Measurements from ENCODE around the gene FSTL4. TPM values are rescaled to one million over a fixed set of nuclear protein-coding genes. Genes with fewer than 3 reads are reported as not detected.

The FSTL4 gene
- total RNA-seq, 4 donors from 2014 or later: 0.27 TPM; not detected in 3

- Histone ChIP-seq H3K36me3 (no peaks in the 10 kb centered on the region), H3K27ac (no peak overlapping the region), H3K9me3 (no peaks in the 10 kb centered on the region), H3K27me3 (no peaks in the 10 kb centered on the region), H3K4me3 (no peak overlapping the region), H3K4me1 (no peaks in the 10 kb centered on the region)
- TF ChIP-seq POLR2AphosphoS5 (IDR thresholded peaks at IDR 0.05) (no peak), POLR2A (IDR thresholded peaks at IDR 0.05) (no peak), EP300 (IDR thresholded peaks at IDR 0.05; ENCODE audit: low read depth) (no peak), CTCF (IDR thresholded peaks at IDR 0.05) (no peak)
- in situ Hi-C loops (cut with MboI; ENCODE audit: low pct_ligation_motif_present in 1 of 4, low pct_unique_long_range_greater_than_20kb in 1 of 4, low sequenced_read_pairs in 3 of 4): no loop called here
- 74 to 90% methylated on average over 1 to 3 of the region's 3 CpGs for WGBS, 2 donors (ENCODE audit: low coverage in 1 of 2)
- intact Hi-C loops (cut with DNase I; ENCODE audit: low total_unique reads): no loop called here
- no peak for DNase-seq
Observed at GRCh38 chr5:133508845-133509741, 103.2 kb downstream of the FSTL4 start.

- Histone ChIP-seq H3K27me3 (no peaks in the 10 kb centered on the region), H3K9me3 (no peaks in the 10 kb centered on the region), H3K27ac (no peak overlapping the region), H3K4me3 (no peak overlapping the region), H3K4me1 (no peaks in the 10 kb centered on the region), H3K36me3 (no peaks in the 10 kb centered on the region)
- intact Hi-C loops (cut with DNase I; ENCODE audit: low total_unique reads): no loop called here
- DNase-seq: no peak
- no peak for TF ChIP-seq EP300 (IDR thresholded peaks at IDR 0.05; ENCODE audit: low read depth)
- TF ChIP-seq POLR2AphosphoS5 (IDR thresholded peaks at IDR 0.05): no peak
- TF ChIP-seq POLR2A (IDR thresholded peaks at IDR 0.05): no peak
- no peak for TF ChIP-seq CTCF (IDR thresholded peaks at IDR 0.05)
- in situ Hi-C loops (cut with MboI; ENCODE audit: low pct_ligation_motif_present in 1 of 4, low pct_unique_long_range_greater_than_20kb in 1 of 4, low sequenced_read_pairs in 3 of 4): no loop called here
- WGBS, 2 donors (ENCODE audit: low coverage in 1 of 2): 81 to 89% methylated on average over 3 to 5 of the region's 5 CpGs
Observed at GRCh38 chr5:133508331-133508730, 104.0 kb downstream of the FSTL4 start.

GRCh38 chr5:133506181-133506580 lies 106.2 kb downstream of the FSTL4 start:
- H3K27me3 ChIP-seq: no peaks in the 10 kb centered on the region
- no peak overlapping the region for H3K4me3 ChIP-seq
- H3K27ac ChIP-seq: no peak overlapping the region
- H3K4me1 ChIP-seq: no peaks in the 10 kb centered on the region
- intact Hi-C loops (cut with DNase I; ENCODE audit: low total_unique reads) (no loop called here), in situ Hi-C loops (cut with MboI; ENCODE audit: low pct_ligation_motif_present in 1 of 4, low pct_unique_long_range_greater_than_20kb in 1 of 4, low sequenced_read_pairs in 3 of 4) (no loop called here)
- WGBS, 2 donors (ENCODE audit: low coverage in 1 of 2): 63 to 74% methylated on average over 3 to 5 of the region's 5 CpGs
- no peaks in the 10 kb centered on the region for H3K36me3 ChIP-seq
- H3K9me3 ChIP-seq: no peaks in the 10 kb centered on the region
- no peak for TF ChIP-seq POLR2A (IDR thresholded peaks at IDR 0.05)
- TF ChIP-seq CTCF (IDR thresholded peaks at IDR 0.05): no peak
- TF ChIP-seq POLR2AphosphoS5 (IDR thresholded peaks at IDR 0.05): no peak
- TF ChIP-seq EP300 (IDR thresholded peaks at IDR 0.05; ENCODE audit: low read depth): no peak
- DNase-seq: no peak

GRCh38 chr5:133503511-133503910 lies 108.8 kb downstream of the FSTL4 start:
- 96 to 100% methylated on average over 1 of the region's 1 CpG for WGBS, 2 donors (ENCODE audit: low coverage in 1 of 2)
- no peak for TF ChIP-seq CTCF (IDR thresholded peaks at IDR 0.05)
- TF ChIP-seq EP300 (IDR thresholded peaks at IDR 0.05; ENCODE audit: low read depth): no peak
- TF ChIP-seq POLR2AphosphoS5 (IDR thresholded peaks at IDR 0.05): no peak
- no peak for TF ChIP-seq POLR2A (IDR thresholded peaks at IDR 0.05)
- in situ Hi-C loops (cut with MboI; ENCODE audit: low pct_ligation_motif_present in 1 of 4, low pct_unique_long_range_greater_than_20kb in 1 of 4, low sequenced_read_pairs in 3 of 4) (no loop called here), intact Hi-C loops (cut with DNase I; ENCODE audit: low total_unique reads) (no loop called here)
- Histone ChIP-seq H3K4me1 (peaks cover 0 to 10% (median 0%) of the 10 kb centered on the region in 4 donors), H3K27me3 (no peaks in the 10 kb centered on the region), H3K36me3 (no peaks in the 10 kb centered on the region), H3K27ac (no peak overlapping the region), H3K4me3 (no peak overlapping the region), H3K9me3 (no peaks in the 10 kb centered on the region)
- no peak for DNase-seq

Data from transverse colon (tissue), 4 donors.